Peyer's patch (tissue), 4 donors: Measurements from ENCODE around the gene GPR26.

ENCODE experiments used
- POLR2A ChIP-seq, 2 donors: fragments of 450-650 bp; IDR thresholded peaks; one replicate each; pipeline ENCODE4 v1.5.1; 2017; ENCODE audit warnings: antibody characterized with exemption in 2 of 2, mild to moderate bottlenecking in 2 of 2, moderate library complexity in 2 of 2
- TF ChIP-seq, protein P1 (sequence below), 6 experiments: fragments of 450-650 bp in 4 of 6; fragments of 200-600 bp in 2 of 6; sonication (generic) in 1 of 6; IDR thresholded peaks; one replicate each; pipeline ENCODE4 v1.5.1; 2017 to 2019; ENCODE audit warnings: antibody characterized with exemption in 6 of 6, mild to moderate bottlenecking in 3 of 6, moderate library complexity in 1 of 6

DNA sequence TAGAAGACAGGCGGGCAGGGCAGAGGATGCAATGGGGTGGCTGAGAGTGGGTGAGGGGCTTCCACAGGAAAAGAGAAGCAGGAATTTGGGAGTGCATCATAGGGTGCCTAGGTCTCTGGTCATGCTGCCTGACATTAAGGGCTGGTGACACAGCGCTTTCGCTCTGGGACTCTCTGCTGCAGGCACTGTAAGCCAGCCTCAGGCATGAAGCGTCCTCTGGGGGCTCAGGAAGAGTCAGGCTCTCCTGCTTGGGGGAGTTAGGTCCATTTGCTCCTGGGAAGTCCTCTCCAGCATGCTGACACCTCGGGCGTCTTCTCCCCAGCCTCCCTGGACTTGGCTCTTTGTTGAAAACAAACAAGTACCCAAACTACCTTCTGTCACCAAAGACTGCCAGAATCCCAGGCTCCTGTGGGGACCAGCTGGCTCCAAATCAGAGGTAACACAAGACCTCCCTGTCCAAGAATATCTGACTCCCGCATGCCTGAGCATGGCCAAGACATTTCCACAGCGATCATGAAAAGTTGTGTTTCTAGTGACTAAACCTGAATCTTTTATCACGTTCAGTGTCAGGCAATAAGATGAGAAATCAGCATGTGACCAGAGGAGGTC is 55.4 kb downstream of the GPR26 start:
- TF ChIP-seq POLR2A (IDR thresholded peaks at IDR 0.05): no peak
- TF ChIP-seq, protein P1, sequence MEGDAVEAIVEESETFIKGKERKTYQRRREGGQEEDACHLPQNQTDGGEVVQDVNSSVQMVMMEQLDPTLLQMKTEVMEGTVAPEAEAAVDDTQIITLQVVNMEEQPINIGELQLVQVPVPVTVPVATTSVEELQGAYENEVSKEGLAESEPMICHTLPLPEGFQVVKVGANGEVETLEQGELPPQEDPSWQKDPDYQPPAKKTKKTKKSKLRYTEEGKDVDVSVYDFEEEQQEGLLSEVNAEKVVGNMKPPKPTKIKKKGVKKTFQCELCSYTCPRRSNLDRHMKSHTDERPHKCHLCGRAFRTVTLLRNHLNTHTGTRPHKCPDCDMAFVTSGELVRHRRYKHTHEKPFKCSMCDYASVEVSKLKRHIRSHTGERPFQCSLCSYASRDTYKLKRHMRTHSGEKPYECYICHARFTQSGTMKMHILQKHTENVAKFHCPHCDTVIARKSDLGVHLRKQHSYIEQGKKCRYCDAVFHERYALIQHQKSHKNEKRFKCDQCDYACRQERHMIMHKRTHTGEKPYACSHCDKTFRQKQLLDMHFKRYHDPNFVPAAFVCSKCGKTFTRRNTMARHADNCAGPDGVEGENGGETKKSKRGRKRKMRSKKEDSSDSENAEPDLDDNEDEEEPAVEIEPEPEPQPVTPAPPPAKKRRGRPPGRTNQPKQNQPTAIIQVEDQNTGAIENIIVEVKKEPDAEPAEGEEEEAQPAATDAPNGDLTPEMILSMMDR (IDR thresholded peaks at IDR 0.05): no peak
